GDM1 (cell line): ENCODE data around the gene UBE2S.
A peak's percentile ranks its signal among the peaks of the same experiment; 100 is the strongest.

ENCODE experiments used
- DNase-seq: peaks from one replicate; lab custom pipeline; 2025; lab: John Stamatoyannopoulos, UW

Gene UBE2S

DNA sequence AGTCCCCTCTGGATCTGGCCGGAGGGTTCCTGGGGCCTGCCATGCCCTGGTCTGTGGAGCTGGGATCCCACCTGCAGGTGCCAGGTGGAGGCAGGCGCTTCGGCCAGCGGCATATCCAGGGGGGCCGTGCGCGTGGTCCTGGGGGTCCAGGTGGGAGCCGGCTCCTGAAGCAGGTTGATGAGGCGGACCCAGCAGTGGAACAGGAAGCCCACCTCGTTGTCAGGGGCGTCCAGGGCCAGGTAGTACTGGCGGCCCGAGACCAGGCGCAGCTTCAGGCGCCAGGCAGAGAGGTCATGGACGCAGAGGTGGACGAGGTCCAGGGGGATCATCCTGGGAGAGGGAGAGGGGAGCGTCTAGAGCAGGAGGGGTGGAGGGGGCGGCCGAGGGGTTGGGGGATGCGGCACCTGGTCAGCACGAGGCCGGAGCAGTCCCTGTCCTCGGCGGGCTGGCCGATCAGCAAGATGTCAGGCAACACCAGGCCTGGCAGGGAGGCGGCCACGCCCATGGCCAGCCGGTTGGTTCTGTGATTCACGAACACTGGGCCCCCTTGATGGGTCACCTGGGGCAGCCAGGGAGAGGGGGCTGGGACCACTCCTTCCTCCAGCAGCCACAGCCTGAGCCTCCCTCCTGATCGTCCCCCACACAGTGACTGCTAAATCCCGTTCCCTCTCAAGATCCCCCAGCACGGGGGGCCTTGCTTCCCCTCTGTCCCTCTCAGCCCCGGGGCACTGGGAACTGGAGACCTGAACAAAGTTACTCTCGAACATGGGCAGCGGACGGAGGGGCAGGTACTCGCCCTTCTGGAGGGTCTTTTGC lies 45.2 kb downstream of the UBE2S start:
- DNase-seq = no peak

DNA sequence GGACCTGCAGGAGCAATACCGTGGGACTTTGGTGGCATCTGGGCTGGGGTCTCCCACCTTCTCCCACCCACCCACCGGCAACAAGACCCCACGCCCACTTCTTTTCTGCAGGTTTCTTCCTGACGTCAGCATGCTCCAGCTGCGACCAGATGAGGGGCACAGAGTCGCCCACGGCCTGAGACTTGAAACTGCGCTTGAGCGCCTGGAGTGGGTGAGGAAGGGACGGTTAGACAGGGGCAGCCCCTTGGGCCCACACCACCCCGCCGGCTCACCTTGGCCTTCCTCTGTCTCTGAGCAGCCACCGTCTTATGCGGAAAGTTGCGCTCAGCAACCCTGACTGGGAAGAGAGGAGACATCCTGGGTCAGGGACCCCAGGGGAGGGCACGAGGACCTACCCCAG lies 46.7 kb downstream of the UBE2S start:
- DNase-seq = no peak

DNA sequence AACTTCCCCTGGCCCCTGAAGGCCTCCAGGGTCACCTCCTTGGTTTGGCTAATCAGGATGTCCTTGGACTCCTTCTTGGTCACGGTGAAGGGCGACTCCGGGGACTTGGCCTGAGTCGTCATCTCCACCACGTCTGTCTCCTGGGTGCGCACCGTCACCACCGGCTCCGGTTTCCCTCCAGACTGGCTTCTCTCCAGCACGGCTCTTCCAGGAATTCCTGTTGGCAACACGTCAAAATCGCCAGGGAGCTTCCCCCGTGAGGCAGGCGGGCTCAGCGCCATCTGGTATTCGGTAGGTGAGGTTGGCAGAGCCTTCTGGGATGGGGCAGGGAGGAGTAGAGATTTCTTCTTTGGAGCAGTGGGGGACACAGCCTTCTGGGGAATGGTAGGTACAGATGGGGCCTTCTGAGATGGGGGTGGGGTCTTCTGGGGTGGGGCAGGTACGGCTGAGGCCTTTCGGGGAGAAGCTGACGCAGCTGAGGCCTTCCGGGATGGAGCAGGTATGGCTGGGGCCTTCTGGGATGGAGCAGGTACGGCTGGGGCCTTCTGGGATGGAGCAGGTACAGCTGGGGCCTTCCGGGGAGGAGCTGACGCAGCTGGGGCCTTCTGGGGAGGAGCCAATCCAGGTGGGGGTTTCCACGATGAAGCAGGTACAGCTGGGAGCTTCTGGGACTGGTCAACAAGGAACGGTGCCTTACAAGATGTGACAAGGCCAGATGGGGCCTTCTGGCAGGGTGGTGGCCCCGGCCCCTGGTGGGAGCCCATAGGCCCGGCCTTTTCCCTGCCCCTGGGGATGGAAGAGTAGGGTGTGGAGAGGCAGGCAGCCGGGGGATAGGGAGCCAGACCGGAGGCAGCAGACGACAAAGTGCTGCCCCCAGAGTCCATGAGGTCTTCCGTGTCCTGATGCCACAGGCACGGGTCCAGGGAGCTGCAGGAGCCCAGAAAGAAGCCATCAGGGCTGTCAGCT lies 48.4 kb downstream of the UBE2S start:
- no peak for DNase-seq

GRCh38 chr19:55358493-55358892 lies 49.1 kb downstream of the UBE2S start:
- DNase-seq = no peak

GRCh38 chr19:55355213-55355821 lies 52.3 kb downstream of the UBE2S start:
- DNase-seq = no peak

DNA sequence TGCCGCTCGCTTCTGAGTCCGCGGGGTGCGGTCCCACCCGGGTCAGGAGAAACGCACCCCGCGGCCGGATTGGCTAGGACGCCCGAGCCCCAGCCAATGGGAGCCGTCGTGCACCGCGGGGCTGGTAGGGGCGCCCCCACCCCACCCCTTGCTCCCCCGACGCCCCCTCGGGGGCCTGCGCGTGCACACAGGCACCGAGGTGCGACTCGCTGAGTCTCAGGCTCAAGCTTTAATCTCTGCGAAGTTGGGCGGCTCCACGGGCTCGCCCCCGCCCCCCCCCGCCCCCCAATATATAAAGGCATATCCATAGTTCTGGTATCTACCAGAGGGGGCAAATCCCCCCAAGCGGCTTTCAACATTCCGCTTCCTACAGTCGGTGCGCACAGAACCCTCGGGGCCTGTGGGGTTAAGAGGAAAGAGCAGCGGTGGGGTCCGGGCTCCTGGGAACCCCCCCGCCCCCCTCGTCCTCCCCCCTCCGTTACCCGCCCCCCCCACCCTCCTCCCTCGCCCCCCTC lies 52.8 kb downstream of the UBE2S start, which contains the start of gene COX6B2:
Gene COX6B2, minus strand, starts transcription at position 22 of the 515 bp plus-strand sequence. CDS start 198 bp downstream, outside the sequence.
- no peak for DNase-seq

- DNase-seq = peak; percentile 42
Measured at GRCh38 chr19:55353803-55354697, 53.5 kb downstream of the UBE2S start.

DNA sequence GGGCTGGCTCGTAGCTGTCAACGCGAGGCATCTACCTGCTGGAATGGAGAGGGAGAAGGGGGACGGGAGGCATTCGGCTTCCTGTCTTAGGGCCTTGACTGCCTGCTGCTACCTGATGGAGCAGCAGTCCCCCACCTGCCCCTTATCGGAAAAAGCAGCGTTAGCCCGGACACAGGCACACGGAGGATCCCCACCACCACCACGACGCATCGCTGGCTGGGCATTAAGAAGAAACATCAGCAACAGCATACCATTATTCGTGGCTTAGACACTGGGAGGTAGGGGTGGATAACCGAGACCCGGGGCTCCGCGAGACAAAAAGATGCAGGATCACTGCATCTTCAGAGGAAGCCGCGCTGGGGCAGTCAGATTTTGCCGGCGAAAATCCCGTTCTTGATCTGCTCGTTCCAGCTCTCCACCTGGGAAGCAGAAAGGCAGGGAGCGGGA lies 54.2 kb downstream of the UBE2S start:
- DNase-seq = no peak

- DNase-seq = no peak
Measured at GRCh38 chr19:55352549-55353145, 54.9 kb downstream of the UBE2S start.

DNA sequence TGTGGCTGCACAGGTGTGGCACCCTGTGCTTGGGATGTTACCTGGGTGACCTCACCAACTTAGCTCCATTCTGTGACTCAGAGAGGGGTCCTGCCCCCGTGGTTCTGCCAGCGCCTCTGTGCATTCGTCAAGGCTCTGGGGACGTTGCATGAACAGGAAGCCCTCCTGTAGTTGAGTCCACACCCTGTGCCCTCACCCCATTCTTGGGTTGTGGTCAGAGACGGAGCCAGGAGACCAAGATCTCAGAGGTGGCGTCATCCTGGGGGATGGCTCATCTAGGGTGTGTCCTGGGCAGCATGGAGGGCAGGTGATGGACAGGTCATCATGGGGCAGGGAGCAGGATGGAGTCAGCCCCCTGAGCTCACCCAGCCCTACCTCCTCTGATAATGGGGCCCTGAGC lies 55.5 kb downstream of the UBE2S start:
- DNase-seq = no peak

- no peak for DNase-seq
Measured at GRCh38 chr19:55350620-55351315, 56.8 kb downstream of the UBE2S start.
